Right forelimb (tissue), 1 donor: Measurements from ENCODE around the gene TBC1D4.
"Not testable (repeated sequence)": the region's sequence is repeated elsewhere in the genome, so short reads cannot be mapped to it uniquely, and the experiment has no call there.

Source experiments
- DNase-seq: peaks from one replicate; pipeline ENCODE4 v3.0.0-alpha.2; 2018

Gene TBC1D4

GRCh38 chr13:75445717-75446499 is 36.1 kb downstream of the TBC1D4 start:
- no peak for DNase-seq

- DNase-seq: no peak
These were observed 38.0 kb downstream of the TBC1D4 start for GRCh38 chr13:75444016-75444415.

GRCh38 chr13:75443356-75443958 is 38.5 kb downstream of the TBC1D4 start:
- DNase-seq: no peak

GRCh38 chr13:75442736-75443234 is 39.2 kb downstream of the TBC1D4 start:
- DNase-seq: no peak

- no peak for DNase-seq
These were observed 41.9 kb downstream of the TBC1D4 start for GRCh38 chr13:75440100-75440499.

GRCh38 chr13:75437582-75438318 is 44.2 kb downstream of the TBC1D4 start:
- DNase-seq: no peak

GRCh38 chr13:75434126-75434525 is 47.8 kb downstream of the TBC1D4 start:
- DNase-seq: not testable (repeated sequence)

- no peak for DNase-seq
These were observed 49.1 kb downstream of the TBC1D4 start for GRCh38 chr13:75432811-75433244.

GRCh38 chr13:75432045-75432444 is 49.9 kb downstream of the TBC1D4 start:
- no peak for DNase-seq

- DNase-seq: no peak
These were observed 51.3 kb downstream of the TBC1D4 start for GRCh38 chr13:75430436-75431209.

GRCh38 chr13:75426421-75426820 is 55.5 kb downstream of the TBC1D4 start:
- DNase-seq: no peak

- no peak for DNase-seq
These were observed 56.6 kb downstream of the TBC1D4 start for GRCh38 chr13:75425216-75426009.

- no peak for DNase-seq
These were observed 58.0 kb downstream of the TBC1D4 start for GRCh38 chr13:75423946-75424345.

- no peak for DNase-seq
These were observed 59.9 kb downstream of the TBC1D4 start for GRCh38 chr13:75422028-75422427.

- no peak for DNase-seq
These were observed 60.8 kb downstream of the TBC1D4 start for GRCh38 chr13:75421133-75421532.

- DNase-seq: no peak
These were observed 62.3 kb downstream of the TBC1D4 start for GRCh38 chr13:75419656-75420055.

- DNase-seq: no peak
These were observed 63.0 kb downstream of the TBC1D4 start for GRCh38 chr13:75418997-75419396.

- no peak for DNase-seq
These were observed 63.7 kb downstream of the TBC1D4 start for GRCh38 chr13:75418186-75418843.

GRCh38 chr13:75417656-75418055 is 64.3 kb downstream of the TBC1D4 start:
- DNase-seq: no peak

GRCh38 chr13:75417012-75417384 is 65.0 kb downstream of the TBC1D4 start:
- no peak for DNase-seq

- no peak for DNase-seq
These were observed 65.5 kb downstream of the TBC1D4 start for GRCh38 chr13:75416327-75417011.
